HG02870 (cell line): ENCODE data around the gene DNAI1.
A peak's percentile ranks its signal among the peaks of the same experiment; 100 is the strongest.

ENCODE experiments used
- ATAC-seq: cut with Tn5 transposase; IDR thresholded peaks from one replicate; pipeline ENCODE4 v1.9.1; 2021; ENCODE audit warnings: mild to moderate bottlenecking, moderate library complexity; ENCODE audit not compliant: unreplicated experiment

DNAI1 gene

DNA sequence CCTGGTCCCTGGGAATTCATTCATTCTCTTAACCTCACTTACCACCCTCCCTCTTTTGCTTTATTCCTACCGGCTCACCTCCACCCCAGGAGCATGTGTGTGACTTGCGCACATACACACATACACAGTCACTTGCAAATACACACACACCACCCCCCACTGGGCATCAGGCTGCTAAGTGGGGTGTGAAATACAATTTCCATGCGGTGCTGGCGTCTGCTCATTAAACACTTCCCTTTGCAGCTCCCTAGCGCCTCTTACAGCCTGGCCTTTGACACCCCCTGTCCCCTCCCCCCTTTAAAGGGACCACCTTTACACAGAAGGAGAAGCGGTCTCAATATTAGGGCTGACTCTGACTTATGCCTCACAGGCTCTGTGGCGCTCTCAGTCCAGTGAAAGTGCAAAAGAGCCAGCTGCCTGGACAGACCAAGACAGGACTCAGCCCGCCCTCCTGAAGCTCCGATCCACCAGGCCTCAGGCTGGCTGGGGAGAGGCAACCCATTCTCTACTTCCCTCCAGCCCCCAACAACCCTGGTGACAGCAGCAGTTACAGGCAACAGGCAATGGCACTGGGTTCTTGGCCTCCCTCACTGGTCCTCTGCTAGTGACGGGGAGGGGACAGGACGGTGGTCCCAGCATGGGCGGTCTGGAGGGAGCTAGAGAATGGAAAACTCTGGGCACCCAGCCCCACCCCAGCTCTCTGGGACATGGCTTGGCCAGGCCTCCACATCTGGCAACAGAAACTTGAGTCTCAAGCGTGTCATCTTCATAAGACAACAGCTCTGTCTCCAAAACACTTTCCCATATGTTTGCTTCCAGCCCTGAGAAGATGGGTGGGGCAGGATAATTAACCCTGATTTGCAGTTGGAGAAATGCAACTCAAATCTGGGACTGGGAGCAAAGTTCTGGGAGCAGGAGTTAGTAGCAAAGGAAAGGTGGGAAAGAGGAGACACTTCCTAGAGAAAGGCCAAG lies 52.2 kb downstream of the DNAI1 start:
- no peak for ATAC-seq

DNA sequence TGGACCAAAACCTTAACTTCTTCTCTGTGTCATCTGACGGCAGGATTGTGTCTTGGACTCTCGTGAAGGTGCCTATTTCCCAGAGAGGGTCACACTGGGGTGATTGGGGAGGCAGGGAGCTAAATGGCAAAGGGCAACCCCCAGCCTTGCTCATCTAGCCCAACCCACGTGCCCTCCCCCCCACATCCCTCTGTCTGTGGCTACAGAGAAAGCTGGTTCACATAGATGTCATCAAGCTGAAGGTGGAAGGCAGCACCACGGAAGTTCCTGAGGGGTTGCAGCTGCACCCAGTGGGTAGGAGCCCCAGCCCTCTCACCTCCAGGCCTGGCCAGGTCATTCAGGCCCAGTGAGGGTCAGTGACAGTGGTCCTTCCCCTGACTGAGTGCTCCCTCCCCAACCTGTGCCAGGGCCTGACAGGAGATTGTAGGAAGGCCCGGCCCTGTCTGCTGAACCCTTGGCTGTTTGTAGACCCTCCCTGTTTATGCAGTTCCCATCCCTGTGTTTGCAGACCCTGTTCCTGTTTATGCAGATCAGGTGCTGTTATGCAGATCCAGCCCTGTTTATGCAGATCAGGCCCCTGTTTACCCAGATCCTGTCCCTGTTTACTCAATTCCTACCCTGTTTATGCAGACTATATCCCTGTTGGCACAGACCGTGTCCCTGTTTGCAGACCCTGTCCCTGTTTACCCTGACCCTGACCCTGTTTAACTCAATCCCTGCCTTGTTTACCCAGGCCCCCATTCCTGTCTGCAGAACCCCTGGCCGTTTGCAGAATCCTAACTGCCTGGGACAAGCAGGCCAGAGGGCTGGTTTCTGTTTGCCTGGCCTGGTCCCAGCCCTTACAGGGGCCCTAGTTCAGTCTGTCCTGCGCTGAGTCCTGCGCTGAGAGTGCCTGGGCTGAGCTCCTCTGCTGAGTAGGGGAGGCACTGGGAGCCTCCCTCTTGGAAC lies 53.8 kb downstream of the DNAI1 start:
- ATAC-seq: no peak

DNA sequence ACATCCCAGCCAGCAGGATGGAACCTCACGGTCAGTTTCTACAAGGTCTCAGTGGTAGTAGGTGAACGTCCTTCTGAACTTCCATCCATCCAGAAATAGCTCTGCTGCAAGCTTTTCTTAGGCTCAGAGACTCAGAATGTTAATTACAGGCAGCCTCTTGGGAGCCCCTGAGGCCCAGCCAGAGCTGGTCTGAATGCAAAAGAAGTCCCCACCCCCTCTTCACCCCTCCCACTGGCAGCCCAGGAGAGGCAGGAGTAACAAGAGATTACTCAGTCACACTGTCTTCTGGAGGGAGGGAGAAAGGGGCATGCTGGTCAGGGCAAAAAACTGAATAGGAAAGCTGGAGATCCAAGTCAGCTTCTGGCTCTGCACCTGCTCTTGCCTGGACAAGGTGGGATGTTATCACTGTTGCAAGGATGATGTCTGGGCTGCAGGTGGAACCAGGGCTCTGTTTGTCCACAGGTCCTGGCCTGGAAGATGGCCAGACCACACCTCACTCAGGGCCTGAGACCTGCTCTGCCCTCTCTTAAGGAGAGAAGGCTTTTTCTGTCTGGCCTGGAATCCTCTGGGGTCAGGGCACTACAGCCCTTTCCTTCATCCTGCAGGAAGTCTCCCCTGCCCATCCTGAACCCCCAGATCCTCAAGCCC lies 55.1 kb downstream of the DNAI1 start:
- no peak for ATAC-seq

DNA sequence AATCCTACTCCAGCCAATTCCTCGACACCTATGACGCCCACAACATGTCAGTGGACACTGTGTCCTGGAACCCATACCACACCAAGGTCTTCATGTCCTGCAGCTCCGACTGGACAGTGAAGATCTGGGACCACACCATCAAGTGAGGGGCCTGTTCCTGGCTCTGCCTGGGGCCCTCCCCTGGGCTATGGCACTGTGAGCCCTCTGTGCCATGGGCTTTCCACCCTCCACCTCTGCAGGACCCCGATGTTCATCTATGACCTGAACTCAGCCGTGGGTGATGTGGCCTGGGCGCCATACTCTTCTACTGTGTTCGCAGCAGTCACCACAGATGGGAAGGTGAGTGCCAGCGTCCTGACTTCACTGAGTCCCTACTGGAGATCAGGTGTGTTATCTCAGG lies 55.8 kb downstream of the DNAI1 start:
- ATAC-seq: no peak

DNA sequence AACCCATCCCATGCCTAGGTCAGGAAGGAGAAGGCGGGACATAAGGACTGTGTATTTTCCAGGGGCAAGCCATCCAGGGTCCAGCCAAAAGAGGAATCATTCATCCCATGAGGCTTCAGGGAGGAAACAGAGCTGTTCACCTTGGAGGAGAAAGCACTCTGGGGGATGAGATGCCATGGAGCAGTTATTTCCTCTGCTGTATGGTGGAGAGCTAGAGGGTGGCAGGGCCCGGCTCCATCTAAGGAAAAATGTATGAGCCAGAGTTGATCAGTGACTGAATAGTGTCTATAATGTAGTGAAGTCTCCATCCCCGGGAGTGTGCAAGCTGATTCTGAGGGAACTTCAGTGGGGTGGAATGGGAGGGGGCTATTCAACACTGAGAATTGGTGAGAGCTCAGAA lies 56.2 kb downstream of the DNAI1 start:
- ATAC-seq: no peak

DNA sequence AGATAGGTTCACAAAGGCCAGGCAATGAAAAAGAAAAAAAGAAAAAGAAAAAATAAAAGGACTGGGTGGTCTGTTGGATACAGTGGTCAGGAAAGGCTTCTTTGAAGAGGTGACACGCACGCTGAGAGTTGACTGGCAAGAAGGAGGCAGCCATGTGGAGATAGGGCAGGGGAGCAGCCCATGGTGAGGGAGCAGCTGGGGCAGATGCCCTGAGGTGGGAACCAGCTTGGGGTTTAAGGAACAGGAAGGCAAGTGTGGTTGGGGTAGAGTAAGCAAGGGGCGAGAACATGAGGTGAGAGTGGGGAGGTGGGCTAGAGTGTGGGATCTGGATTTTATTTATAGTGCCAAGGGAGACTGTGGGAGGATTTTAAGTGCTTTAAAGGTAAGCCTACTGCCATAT lies 57.4 kb downstream of the DNAI1 start:
- no peak for ATAC-seq

DNA sequence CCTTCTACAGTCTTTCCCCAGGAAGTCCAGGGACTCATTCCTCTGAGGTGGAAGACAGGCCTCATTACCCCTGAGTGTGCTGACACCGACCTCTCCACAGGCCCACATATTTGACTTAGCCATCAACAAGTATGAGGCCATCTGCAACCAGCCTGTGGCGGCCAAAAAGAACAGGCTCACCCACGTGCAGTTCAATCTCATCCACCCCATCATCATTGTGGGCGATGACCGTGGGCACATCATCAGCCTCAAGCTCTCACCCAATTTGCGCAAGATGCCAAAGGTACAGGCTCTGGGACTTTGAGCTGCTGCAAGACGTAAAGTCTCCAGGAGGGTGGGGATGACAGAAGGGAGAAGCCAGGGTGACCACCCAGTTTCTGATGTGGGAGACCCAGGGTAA lies 58.6 kb downstream of the DNAI1 start:
- ATAC-seq: no peak

DNA sequence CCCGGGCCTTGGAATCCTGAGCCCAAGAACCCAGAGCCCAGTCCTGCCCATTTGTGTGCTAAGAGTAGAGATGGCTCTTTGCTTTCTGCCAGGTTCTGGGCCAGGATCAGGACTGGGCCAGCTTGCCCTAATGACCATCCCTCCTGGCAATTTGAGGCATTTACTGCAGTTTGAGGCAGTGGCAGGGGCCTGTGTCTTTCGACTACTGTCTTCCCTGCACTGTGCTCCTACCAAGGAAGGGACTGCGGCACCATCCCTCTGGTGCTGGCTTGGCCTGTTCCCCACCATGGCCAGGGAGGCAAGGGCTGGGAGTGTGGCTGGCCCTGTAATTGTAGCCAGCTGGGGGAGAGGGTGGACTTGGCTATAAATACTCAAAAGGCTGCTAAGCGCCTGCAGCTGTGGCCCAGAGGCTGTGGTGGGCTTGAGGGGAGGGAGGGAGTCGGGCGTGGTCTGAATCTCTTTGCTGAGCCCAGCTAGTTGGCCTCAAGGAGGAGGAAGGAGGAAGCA lies 59.6 kb downstream of the DNAI1 start:
- ATAC-seq: no peak

DNA sequence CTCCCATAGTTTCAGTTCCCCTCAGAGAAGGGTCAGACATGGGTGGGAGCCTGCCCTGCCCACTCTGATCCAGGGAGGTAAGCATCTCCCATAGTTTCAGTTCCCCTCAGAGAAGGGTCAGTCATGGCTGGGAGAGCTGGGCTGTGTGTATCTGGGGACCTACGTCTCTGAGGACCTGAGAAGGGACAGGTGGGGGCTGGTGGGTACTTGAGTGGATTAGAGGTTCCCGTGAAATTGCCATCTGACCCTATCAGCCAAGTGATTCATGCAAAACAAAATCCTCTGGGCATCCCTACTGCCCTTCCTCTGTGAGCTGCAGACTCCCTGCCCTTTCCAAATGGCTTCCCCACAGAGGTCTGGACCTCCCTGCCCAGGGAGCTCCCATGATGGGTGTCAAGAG lies 60.3 kb downstream of the DNAI1 start:
- no peak for ATAC-seq

DNA sequence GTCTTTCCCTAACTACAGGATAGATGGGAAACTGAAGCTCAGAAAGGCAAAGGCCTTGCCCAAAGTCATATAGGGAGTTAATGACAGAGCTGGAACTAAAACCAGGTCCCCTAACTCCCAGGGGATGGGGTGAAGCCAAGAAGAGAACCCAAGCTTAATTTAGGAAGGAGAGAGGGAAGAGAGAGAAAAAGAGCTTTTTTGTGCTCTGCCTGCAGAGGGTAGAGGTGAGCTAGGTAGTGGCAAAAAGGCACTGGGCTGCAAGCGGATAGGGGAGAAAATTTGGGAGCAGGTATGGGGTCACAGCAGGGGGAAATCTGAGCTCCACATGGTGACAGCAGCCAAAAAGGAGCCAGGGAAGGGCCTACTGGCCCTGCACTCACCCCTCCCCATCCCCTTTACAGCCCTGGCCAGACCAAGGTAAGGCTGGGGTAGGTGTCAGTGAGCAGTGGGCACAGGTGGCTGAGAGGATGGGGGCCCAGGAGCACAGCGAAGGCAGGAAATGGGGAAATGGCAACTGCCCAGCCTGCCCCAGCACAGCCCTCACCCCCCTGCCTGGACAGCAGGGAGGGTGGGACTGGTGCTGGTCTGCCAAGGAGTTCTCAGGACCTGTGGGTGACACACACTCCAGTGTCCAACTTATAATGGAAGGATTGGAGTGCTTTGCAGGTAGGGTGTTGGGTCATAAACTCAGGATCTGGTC lies 60.9 kb downstream of the DNAI1 start:
- ATAC-seq: no peak

DNA sequence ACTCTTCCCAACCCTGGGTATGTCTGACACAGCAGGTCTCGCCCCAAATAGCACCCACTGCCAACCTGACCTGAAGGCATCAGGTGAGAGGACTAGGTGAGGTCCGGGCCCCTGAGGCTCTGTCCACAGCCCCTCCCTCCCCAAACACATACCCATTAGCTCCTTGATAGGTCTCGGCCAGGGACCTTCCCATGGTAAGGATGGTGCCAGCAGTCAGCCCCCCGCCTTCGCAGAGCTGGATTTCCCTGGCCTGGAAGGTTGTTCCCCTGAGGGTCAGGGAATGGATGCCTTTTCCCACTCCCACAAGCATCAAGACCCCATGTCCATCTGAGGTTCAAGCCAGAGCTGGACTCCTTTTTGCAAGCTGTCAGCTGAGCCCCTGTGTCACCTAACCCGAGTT lies 61.5 kb downstream of the DNAI1 start:
- no peak for ATAC-seq

DNA sequence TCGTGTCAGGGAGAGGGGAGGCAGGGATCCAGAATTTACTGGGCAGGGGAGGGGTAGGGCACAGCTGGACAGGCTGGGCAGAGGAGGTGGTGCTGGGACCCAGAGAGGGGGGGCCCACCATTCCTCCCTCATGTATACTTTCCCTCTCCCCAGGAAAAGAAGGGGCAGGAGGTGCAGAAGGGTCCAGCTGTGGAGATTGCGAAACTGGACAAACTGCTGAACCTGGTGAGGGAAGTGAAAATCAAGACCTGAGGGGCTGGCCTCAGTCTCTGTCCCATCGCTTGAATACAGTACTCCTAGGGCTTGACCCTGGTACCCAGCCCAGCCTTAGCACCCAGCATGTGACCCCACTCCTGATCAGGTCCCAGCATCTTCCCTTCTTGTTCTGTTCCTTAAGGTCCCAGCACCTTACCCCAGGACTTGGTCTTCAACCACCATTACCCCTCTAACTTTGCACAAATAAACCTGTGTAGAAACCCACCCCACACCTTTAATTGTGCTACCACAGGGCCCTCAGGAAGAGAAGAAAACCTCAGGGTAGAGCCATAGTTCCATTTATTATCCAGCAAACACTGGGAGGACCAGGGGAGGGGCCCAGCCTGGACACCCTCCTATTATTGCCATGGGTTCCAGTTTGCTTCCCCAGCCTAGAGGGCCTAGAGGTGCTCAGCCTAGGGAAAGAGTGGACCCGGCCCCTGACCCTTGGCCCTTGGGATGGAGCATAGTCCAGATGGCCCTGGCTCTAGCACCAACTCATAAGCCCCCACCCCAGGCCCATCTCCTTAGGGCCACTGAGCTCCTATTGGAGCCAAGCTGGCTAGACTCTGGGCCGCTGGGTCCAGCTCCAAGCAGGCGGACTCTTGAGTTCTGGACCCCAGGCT lies 62.1 kb downstream of the DNAI1 start:
- no peak for ATAC-seq

DNA sequence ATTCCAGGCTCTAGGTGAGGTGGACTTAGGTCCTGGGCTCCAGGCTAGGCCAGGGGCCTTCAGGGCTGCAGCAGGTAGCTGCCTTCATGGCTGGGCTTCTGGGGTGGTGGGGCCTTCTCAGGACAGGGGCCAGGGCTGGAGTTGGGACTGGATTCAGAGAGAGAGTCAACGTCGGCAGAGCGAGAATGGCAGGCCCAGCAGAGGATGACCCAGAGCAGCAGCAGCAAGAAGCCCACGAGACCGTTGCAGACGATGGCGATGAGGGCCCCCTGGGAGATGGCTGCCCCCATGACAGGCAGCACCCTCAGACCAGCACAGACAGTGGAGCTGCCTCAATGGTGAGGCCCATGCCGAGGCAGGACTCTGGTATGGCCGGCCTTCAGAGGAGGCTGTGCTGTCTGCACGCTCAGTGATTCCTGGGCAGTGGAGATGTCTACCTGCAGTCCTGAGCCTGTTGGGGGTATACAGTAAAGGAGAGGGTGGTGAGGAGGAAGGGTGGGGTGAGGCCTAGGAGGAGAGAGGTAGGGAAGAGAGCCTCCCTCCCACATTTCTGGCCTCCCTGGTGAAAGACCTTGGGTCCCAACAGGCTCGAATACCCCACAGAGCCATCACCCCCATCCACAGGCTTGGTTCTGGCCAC lies 62.9 kb downstream of the DNAI1 start:
- no peak for ATAC-seq

DNA sequence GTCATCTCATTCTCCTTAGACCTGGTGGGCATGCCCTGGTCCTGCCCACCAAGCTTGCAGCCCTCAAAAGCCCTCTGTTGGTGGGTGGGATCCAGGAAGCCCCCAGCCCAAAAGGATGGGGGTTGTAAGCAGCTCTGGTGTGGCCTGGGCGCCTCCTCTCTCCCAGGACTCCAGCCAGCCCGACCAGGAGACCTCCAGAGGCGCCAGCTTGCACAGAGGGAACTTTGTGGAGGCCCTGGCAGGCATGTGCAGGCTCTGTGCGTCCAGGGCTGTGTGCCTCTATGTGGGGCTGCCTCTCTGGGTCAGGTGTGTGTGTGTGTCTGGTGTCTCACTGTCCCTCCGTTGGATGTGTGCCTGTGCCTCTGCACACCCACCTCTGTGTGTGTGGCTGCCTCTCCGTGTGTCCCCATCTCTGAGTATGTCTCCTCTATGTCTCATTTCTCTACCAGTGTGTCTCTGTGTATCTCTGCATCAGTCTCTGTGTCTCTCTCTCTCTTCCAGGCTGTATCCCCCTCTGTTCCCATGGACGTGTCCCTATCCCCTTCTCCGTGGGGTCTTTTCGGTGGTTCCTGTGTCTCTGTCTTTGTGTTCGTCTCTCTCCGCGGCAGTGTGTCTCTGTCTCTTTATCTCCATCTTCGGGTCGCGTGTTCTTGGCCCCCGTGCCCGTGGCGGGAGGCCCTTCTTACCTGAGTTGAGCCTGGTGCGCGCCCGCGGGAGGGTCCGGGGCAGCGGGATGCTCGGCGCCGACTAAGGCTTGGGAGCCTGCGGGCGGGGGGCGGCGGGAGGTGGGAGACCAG lies 63.7 kb downstream of the DNAI1 start:
- no peak for ATAC-seq

DNA sequence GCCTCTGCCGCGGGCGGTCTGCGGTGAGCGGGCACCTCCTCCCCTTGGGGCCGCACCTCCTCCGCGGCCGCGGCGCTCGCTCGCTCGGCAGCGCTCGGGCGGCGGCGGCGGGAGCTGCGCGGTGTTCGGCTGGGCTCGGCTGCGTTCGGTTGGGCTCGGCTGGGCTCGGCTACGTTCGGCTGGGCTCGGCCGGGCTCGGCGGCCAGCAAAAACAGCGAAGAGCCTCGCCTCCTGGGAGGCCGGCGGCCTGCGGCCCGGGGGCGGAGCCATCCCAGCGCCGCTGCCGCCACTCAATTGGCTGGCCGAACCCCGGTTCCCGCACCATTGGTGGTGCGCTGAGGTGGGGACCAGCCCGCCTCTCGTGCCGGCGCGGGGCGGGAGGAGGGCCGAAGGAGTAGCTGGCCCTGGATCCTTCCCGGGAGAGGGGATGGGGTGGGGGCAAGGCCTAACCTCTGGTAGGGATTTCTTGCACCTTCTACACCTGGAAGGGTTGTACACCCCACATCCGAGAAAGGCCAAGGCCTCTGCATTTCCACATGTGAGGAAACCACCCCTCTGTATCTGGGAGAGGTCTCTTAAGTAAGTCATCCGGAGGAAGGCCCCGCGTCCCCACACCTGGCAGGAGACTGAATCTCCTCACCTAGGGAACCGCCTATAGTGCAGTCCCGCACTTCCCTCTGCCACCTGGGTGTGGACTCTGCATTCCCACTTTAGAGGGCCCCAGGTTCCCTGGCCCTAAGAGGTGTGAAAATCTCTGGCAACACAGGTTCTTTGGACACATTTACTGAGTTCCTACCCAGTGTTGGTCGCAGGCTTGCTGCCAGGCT lies 64.6 kb downstream of the DNAI1 start, which contains the start of gene ENHO:
ENHO (minus strand) TSS at position 20 of the 827 bp plus-strand sequence. CDS start 1,295 bp downstream, outside the sequence.
- ATAC-seq: peak; percentile 87

DNA sequence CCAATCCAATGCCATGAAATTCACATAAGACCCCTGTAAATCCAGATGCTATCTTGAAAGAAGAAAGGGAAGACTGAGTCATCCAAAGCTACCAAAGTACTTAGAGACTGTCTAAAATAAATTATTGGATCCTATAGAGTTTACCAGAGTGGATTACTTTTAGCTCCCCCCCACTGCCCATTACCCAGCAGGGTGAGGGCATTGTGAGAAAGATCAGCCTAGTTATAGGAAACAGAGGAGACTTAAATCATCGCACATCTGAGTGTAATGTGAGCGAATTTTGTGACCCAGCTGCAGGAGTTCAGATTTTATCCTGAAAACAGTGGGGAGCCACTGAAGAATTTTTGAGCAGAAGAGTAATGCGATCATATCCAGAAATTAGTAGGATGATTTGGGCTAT lies 65.7 kb downstream of the DNAI1 start:
- no peak for ATAC-seq

DNA sequence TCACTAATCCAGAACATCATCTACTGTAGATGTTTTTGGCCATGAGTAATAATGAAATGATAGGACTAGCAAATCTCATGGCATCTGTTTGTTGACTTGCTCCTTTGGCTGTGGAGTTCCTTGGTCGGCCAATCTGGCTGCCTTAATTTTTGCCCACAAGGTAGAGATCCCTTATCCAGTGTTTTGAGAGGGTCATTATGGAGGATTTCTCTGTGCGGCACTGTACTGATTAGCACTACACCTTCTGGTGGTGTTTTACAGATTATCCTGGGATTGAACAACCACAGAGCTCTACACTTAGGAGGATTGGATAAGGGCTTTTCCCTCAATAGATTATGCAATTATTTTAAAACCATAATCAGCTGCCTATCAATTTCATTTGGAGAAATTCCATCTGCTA lies 67.4 kb downstream of the DNAI1 start:
- ATAC-seq: no peak
